ENCODE results near the gene NCKAP5. TPM values are rescaled to one million over a fixed set of nuclear protein-coding genes. Genes with fewer than 3 reads are reported as not detected.

NCKAP5 gene
- total and polyA plus RNA-seq, 9 donors, result 0.80 to 2.7 (median 2.2) TPM

DNA sequence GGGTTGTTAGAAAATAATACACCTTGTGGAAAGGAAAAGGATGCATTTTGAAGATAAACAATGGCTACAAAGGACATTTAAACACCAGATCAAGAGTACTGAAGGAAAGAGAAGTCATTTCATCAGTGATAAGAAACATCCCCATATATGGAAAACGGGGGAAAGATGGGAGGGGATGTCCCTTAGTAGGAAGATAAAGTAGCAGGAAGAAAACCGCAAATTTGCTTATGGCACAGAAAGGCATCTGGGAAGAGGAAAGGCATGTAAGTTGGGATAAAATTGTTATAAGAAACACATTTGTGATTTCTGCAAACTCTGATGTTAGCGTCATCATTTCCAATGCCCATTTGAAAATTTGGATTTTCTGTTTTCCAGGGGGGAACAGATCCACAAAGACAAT, 887.7 kb downstream of the NCKAP5 start:
- TF ChIP-seq, protein P1, sequence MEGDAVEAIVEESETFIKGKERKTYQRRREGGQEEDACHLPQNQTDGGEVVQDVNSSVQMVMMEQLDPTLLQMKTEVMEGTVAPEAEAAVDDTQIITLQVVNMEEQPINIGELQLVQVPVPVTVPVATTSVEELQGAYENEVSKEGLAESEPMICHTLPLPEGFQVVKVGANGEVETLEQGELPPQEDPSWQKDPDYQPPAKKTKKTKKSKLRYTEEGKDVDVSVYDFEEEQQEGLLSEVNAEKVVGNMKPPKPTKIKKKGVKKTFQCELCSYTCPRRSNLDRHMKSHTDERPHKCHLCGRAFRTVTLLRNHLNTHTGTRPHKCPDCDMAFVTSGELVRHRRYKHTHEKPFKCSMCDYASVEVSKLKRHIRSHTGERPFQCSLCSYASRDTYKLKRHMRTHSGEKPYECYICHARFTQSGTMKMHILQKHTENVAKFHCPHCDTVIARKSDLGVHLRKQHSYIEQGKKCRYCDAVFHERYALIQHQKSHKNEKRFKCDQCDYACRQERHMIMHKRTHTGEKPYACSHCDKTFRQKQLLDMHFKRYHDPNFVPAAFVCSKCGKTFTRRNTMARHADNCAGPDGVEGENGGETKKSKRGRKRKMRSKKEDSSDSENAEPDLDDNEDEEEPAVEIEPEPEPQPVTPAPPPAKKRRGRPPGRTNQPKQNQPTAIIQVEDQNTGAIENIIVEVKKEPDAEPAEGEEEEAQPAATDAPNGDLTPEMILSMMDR (IDR thresholded peaks at IDR 0.05), result no peak
- TF ChIP-seq POLR2A (IDR thresholded peaks at IDR 0.05) (no peak), EP300 (IDR thresholded peaks at IDR 0.05) (no peak)
- no peak overlapping the region for H3K4me3 ChIP-seq
- no peaks in the 10 kb centered on the region for H3K4me1 ChIP-seq (ENCODE audit: insufficient read depth)
- H3K27me3 ChIP-seq, result no peaks in the 10 kb centered on the region
- no peak for DNase-seq
- no peaks in the 10 kb centered on the region for H3K36me3 ChIP-seq
- no peak overlapping the region for H3K27ac ChIP-seq
- H3K9me3 ChIP-seq, result no peaks in the 10 kb centered on the region
- intact Hi-C loops (cut with DNase I), result no loop called here
- 72 to 78% (median 75%) methylated on average over 3 of the region's 3 CpGs for WGBS, 3 donors

DNA sequence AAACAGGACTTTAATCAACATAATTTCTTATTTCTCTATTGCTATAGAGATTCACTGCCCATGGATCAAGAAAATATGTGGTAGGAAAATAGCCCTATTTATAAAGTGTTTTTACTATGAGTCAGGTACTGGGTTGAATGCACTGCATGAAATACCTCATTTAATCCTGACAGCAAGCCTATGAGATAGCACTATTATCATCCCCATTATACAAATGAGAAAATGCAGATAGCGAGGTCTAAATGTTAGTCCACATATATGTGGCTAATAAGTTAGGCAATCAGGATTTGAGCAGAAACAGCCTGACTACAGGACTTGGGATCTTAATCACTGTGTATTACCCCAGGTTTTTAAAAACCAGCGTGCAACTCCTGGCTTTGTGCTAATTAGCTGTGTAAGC, 889.8 kb downstream of the NCKAP5 start:
- Histone ChIP-seq H3K4me3 (no peak overlapping the region), H3K9me3 (no peaks in the 10 kb centered on the region), H3K36me3 (no peaks in the 10 kb centered on the region), H3K27me3 (no peaks in the 10 kb centered on the region), H3K27ac (no peak overlapping the region), H3K4me1 (ENCODE audit: insufficient read depth) (no peaks in the 10 kb centered on the region)
- DNase-seq, result no peak
- WGBS, 3 donors, result 95 to 97% (median 96%) methylated on average over 2 of the region's 2 CpGs
- intact Hi-C loops (cut with DNase I), result no loop called here
- TF ChIP-seq EP300 (IDR thresholded peaks at IDR 0.05) (no peak), POLR2A (IDR thresholded peaks at IDR 0.05) (no peak)
- TF ChIP-seq, protein P1 (IDR thresholded peaks at IDR 0.05), result no peak

DNA sequence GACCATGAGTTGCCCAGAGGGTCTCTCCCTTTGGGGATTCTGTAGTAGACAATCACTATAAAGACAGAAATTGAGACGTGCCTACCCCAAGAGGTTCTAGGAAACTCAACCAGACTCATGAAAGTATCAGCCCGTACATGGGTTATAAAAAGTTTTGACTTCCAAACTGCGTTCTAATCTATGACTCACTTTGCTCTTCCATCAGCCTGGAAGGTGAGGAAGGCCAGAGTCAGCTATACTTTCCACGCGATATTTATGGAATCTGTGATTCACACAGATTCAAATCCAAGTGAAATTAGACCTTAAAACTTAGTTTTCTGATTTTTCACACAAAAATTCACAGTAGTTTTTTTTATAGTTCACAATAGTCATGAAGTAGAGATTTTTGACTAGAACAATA, 890.6 kb downstream of the NCKAP5 start:
- no peak for TF ChIP-seq POLR2A (IDR thresholded peaks at IDR 0.05)
- TF ChIP-seq, protein P1 (IDR thresholded peaks at IDR 0.05), result no peak
- no peak for TF ChIP-seq EP300 (IDR thresholded peaks at IDR 0.05)
- intact Hi-C loops (cut with DNase I), result no loop called here
- Histone ChIP-seq H3K27ac (no peak overlapping the region), H3K36me3 (no peaks in the 10 kb centered on the region), H3K4me3 (no peak overlapping the region), H3K27me3 (no peaks in the 10 kb centered on the region), H3K4me1 (ENCODE audit: insufficient read depth) (no peaks in the 10 kb centered on the region), H3K9me3 (no peaks in the 10 kb centered on the region)
- no peak for DNase-seq
- WGBS, 3 donors, result 78 to 87% (median 85%) methylated on average over 5 of the region's 5 CpGs

DNA sequence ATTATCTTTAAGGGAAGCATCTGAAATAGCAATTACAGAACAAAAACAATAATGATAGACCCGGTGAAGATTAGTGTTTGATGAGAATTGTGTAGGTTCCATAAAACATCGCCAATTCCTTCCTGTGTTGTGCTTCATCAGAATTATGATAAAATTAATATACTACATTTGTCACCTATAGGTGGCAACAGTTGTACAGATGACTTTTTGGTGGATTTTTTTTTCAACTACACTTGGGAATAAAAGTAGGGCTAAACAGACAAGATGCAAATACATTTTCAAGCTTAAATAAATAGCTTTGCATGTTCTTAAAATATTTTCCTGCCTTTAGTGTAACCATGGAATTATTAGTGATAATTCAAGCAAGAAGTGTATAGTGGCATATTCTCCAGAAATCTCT, 891.3 kb downstream of the NCKAP5 start:
- H3K4me1 ChIP-seq (ENCODE audit: insufficient read depth), result no peaks in the 10 kb centered on the region
- no peaks in the 10 kb centered on the region for H3K9me3 ChIP-seq
- H3K27me3 ChIP-seq, result no peaks in the 10 kb centered on the region
- no peak overlapping the region for H3K27ac ChIP-seq
- intact Hi-C loops (cut with DNase I), result no loop called here
- H3K4me3 ChIP-seq, result no peak overlapping the region
- TF ChIP-seq EP300 (IDR thresholded peaks at IDR 0.05) (no peak), POLR2A (IDR thresholded peaks at IDR 0.05) (no peak)
- TF ChIP-seq, protein P1 (IDR thresholded peaks at IDR 0.05), result no peak
- WGBS, 3 donors, result 53 to 71% (median 53%) methylated on average over 2 of the region's 2 CpGs
- no peaks in the 10 kb centered on the region for H3K36me3 ChIP-seq
- no peak for DNase-seq

All from ovary (tissue), 9 donors.